Stimulated activated CD4-positive, alpha-beta T cell treated with anti-CD3 and anti-CD28 coated beads, Interleukin-2, amount 100 ng/mL, for 4 hours (primary cell): ENCODE results near the gene PTPRG.

Source experiments
- DNase-seq: peaks from one replicate; pipeline ENCODE4 v3.0.0-alpha.2; 2020; ENCODE audit warnings: low read depth

Gene PTPRG

DNA sequence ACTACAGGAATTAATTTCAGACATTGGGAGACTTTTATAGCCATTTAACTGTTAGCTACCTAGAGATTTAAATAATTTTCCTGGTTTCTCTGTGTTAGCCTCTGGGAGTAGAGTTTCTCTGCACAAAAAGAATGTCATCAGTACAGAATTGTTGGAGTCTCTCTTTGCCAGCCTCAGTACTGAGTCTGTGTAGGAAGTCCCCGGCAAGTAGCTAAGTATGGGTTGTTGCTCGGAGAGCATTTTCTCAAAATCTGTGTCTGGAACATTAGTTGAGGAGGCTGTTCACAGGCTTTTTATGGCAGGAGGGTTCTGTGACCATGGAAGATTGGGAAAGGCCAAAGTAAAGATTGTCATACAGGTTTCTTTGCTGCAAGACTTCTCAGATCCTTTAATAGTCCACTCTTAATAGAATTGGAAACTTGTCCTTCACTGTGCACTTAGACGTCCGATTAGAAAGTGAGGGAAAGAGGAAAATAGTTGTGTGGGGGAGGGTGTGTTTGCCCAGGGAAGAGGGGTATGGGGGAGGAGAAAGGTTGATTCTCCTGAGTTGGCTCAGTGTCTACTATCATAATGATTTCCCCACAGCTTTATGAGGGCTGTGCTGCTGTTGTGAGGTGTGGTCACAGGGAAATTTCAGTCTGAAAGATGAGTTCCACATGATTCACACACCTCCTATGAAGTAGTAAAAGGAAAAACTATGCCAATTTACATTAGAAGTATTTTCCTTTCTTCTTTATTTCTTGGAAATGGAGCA is 207.1 kb downstream of the PTPRG start:
- no peak for DNase-seq

DNA sequence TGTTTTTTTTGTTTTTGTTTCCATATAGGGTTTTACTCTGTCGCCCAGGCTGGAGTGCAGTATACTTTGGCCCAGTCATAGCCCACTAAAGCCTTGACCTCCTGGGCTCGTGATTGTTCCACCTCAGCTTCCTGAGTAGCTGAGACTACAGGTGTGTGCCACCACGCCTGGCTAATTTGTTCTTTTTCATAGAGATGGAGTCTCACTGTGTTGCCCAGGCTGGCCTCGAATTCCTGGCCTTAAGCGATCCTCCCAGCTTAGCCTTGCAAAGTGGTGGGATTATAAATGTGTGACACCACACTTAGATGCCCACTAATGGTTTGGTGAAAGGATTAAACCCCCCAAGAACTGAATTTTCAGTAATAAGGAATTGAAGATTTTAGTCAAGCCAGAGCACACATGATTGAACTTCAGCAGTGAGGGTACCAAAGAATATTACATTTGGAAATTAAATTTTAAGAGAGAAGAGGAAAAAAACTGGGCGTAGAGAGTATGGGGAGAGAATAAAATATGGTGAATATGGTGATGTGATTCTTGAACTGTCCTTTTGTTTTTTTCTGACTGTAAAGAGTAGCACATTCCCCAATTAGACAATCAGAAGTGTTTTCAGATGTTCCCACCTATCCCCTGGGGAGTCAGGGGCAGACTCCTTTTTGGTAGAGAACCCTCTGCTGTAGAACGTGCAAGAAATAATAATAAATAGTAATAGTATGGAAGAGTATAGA is 208.1 kb downstream of the PTPRG start:
- DNase-seq: no peak

- DNase-seq: no peak
These were observed 210.6 kb downstream of the PTPRG start for GRCh38 chr3:61771976-61772375.

GRCh38 chr3:61772456-61772855 is 211.1 kb downstream of the PTPRG start:
- no peak for DNase-seq

GRCh38 chr3:61774279-61774890 is 213.0 kb downstream of the PTPRG start:
- DNase-seq: no peak

DNA sequence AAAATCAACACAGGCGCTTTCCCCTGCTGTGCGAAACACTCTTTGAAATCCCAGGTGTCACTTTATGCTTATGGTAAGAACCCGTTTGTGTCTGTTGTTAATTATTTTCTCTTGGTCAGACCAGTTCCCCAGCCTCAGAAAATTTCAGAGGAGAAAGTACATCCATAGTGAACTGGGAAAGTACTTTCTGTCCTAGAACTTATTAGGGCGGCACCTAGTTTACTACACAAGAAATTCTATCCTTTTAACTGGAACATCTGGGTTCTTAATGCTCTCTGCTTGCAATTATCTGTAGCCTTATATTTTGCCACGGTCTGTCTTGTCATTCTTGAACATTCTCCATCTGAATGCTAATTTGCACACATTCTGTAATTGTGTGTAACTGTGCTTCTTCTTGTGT is 215.0 kb downstream of the PTPRG start:
- no peak for DNase-seq

DNA sequence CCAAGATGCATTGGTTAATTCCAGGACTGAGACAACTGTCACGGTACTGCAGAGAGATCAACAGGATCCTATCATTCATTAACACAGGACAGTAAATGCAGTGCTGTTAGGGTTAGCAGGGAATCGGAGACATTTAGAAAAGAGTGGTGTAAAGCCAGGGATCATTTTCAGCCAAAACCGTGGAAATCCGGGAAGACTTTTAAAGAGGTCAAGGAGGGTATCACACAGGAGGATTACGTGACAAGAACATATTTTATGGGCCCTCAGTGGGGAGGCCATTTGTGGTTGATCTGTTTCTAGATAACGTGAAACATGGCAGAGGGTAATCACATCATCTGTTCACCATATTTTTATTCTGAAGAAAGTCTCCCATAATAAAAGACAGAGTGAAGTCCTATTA is 216.1 kb downstream of the PTPRG start:
- no peak for DNase-seq

- DNase-seq: no peak
These were observed 216.7 kb downstream of the PTPRG start for GRCh38 chr3:61778095-61778494.

DNA sequence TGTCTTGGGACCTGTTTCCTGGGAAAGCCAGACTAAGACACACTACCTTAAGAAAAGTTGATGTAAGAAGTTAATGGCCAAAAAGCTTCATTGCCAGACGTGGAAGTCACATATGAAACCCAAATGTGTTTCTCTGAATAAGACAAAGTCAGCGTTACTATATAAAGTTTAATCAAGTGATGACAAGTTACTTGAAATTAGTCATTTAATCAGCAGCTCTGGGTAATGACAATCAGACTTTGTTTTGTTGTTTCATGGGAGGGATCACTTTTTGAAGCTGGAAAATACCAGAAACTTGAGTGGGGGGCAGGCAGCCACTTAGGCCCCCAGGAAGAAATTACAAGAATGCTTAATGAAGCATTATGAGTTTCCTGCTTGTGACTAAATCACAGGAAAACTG is 218.6 kb downstream of the PTPRG start:
- no peak for DNase-seq

- no peak for DNase-seq
These were observed 219.3 kb downstream of the PTPRG start for GRCh38 chr3:61780455-61781228.

DNA sequence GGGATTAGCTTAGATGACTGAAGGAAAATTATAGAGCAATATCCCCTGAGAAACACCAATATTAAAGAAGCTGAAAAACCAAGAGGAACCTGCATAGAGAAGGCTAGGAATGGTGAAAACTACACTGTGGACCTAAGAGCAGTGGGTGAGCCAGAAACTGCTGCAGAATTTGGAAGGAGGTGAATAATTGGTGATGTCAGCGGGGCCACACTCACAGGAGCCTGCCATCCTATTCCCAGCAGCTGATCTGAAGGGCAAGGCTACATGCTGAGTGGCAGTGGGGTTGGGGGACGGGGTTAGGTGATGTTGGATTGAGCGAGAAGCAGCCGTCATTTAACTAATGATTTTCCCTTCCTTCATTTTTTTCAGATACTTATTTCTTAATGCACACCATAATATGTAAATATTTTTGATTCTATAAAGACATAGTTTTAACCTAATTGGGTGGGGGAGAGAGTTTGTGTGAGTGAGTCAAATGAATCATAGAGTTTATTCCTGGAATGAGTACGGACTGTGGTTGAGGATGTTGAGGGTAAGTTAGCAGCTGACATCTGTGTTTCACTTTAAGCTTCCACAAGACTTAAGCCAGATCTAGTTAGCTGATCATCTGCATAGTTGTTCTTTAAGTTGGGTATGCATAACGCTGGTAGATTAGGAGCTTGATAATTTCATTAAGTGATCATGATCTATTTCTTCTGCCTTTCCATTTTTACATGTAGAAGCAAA is 222.8 kb downstream of the PTPRG start:
- no peak for DNase-seq

DNA sequence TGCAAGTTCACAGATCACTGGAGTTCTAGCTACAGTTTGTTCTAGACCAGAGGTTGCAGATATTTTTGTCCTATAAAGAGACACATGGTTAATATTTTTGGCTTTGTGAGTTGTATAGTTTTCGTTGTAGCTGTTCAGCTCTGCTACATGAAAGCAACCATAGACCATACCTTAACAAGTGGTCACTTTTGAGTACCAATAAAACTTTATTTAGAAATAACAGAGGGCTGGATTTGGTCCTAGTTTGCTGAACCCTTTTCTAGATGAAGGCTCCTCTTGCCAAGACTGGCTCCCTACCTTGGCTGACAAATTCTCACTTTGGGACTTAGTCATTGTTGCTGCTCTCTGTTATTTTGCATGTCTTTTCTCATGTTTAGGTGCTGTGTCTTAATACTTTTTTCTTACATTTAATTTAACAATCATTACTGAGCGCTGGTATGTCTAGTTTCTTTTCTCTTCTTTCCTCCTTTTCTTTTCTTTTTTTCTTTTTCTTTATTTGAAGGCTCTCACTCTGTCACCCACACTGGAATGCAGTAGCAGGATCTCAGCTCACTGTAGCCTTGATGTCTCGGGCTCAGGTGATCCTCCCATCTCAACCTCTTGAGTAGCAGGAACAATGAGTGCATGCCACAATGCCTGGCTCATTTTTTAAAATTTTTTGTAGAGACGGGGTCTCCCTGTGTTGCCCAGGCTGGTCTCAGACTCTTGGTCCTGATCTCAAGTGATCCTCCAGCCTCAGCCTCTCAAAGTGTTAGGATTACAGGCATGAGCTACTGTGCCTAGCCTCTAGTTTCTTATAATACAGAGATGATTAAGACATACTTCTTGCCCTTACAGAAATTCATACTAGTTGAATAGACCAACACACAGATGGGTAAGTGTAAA is 227.5 kb downstream of the PTPRG start:
- no peak for DNase-seq

DNA sequence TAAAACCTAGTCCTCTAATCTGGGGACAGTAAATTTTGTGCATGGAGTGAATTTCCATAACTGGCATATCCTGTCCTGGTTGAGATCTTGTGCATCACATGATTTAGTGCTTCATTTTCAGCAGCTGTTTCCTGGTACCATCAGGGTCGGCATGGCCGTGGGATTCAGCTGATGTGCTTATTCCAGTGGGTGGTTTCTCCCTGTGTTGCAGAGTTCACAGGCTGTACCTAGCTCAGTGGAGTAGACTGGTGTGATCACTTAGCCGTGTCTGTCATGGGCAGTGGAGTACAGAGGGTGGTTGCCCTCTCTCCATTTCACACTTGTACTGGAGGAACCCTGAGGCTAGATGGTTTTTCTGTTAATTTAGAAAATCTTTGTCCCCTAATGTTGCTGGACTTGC is 228.5 kb downstream of the PTPRG start:
- DNase-seq: no peak

- DNase-seq: no peak
These were observed 229.0 kb downstream of the PTPRG start for GRCh38 chr3:61790411-61790810.

- no peak for DNase-seq
These were observed 231.7 kb downstream of the PTPRG start for GRCh38 chr3:61793056-61793455.

DNA sequence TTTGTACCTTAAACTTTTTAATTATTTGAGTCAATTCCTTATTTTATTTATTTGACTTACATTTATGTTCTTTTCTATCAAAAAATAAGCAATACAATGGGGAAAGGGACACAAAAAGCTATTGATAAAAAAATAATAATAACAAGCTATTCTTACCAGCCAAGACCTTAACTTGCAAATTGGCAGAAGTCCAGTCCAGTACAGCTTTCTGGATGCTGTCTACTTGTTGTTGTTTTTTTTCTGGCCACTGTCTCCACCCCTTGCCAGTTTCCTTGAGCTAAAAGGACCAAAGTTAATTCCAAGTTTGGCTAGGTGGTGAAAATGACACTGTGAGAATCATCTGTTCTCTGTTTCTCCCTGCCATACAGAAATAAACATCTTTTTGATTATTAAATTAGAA is 232.2 kb downstream of the PTPRG start:
- no peak for DNase-seq

DNA sequence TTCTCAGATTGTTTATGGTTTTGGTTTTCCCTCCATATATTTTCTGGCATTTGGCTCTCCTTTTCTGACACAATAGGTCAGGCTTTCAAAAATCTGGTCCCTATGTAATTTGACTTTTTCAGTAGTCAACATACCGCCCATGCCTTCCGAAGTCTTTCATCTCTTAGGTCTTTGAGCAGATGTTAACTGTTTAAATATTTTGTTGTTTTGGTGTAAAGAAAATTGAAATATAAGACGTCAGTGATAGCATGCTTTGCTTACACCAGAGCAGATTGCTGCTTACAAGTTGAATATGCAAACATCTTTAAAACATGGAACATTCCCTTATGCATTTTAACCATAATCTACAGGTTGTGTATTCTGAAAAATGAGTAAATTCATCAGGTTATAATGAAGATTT is 233.0 kb downstream of the PTPRG start:
- no peak for DNase-seq

DNA sequence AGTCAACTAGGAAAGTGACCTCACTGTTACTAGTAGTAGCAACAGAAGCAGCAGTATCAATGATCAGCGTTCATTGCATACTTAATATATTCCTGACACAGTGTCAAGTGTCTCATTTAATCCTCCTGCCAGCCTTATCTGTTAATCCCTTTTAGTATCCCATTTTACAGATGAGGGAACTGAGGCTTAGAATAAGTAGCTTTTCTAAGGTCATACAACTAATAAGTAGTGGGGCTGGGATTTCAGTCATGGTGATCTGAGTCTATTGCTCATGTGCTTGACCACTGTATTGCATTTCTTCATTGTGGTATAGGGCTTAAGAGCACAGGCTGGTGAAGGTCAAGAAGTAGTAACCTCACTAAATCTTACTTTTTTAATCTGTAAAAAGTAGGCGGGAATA is 233.6 kb downstream of the PTPRG start:
- DNase-seq: no peak

DNA sequence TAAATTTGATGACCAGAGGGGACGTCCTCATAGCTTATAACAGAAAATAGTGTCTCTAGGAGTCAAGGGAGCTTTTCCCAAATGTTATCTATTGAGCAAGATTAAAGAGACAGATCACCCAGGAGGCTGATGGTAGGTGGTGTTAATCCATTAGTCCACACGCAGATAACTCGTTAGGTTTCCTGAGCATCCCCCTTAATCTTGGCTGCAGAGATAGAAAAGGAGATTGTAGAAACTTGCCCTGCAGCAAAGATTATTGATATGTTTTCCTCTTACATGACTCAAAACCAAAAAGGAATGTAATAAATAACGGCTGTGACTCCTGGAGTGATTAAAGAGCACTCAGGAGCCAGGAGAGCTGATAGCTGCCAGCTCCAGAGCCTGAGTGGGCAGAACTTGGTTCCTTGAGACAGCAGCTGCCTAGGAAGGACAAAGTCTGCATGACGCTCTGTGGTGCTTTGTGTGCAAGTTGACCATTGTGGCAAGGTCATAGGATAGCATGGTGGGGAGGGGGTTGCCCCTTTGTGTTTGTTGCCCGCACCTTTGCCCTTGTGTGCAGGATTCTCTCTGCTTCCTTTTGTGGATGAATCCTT is 234.8 kb downstream of the PTPRG start:
- DNase-seq: no peak

DNA sequence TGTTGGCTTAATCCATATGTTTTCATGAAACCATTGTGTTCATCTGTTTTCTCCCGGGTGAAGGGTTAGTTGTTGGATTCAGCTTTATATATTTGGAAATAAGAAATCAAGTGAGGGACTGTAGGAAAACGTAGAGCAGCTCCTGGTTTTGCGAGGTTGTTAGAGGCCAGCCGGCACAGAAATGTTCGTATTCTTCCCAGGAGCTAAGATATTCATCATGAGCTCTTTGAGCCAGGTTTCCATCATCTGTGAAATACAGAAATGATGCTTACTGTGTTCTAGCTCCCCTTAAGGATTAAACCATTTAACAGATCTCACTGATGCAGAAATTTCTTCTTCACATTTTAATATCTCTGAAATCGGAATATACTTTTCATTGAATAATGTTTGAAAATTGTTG is 235.5 kb downstream of the PTPRG start:
- DNase-seq: no peak
